GM08714 (cell line): ENCODE measurements around the gene MB21D2.

ENCODE experiments used
- H3K4me3 ChIP-seq: fragments of 200-500 bp; sonication (Bioruptor generic); 2 replicates; pipeline ENCODE4 v1.5.1; 2014; ENCODE audit warnings: mild to moderate bottlenecking, low read length, inconsistent platforms
- ZNF274 ChIP-seq: IDR thresholded peaks from 2 replicates; pipeline ENCODE4 v1.6.1; 2012; ENCODE audit warnings: mild to moderate bottlenecking, low read depth, low read length

MB21D2 gene

DNA sequence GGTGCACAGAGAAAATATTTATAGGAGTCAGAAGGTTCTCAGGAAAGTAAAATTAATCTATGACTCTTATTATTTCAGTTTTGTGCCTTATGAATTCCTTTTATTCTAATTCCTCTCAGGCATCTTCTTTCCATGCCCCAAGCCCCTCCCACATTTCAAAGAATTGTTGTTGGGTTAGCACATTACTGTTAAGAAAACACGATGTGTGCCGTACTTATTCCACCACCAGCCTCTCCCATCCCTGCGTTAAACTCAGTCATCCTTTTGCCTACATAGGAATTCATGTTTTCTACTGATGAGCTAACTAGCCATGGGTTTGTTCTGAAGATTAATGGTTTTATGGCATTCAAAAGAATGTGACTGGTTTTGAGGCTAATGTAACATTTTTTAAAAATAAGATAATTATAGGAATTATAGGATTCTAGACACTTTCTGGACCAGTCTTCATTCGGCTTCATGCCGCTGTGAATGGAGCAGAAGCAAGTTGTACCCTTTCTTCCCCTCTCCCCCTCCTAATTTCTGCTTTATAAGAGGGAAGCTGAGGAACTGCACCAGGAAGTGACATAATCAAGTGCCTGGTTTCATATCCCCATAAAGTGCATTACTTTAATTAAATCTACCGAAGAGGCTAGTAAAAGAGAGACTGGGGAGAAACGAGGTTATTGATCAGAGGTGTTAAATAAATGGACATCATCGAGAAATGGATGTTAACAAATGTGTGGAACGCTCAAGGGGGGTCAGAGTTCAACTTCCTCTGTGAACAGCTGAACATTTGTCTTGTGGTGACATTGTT lies 12.3 kb upstream of the MB21D2 start:
- no peak overlapping the region for H3K4me3 ChIP-seq
- no peak for TF ChIP-seq ZNF274

DNA sequence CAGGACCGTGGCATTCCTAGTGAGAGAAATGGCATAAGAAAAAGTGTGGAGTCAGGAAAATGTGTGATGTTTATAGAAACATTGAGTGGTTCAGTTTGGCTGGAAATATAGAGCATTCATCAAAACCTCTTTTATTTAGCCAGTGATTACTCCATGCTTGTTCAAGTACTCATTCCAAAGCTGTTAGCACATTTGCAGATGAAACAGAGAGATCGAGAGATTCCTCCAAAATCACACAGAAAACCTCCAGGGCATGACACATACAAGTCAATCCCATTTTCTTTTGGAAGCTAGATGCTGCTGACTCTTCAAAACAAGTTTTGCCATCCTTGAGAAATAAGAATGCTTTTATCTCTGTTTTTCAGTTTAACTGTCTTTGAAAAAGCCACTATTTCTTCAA lies 11.5 kb upstream of the MB21D2 start:
- no peak overlapping the region for H3K4me3 ChIP-seq
- TF ChIP-seq ZNF274, result no peak

DNA sequence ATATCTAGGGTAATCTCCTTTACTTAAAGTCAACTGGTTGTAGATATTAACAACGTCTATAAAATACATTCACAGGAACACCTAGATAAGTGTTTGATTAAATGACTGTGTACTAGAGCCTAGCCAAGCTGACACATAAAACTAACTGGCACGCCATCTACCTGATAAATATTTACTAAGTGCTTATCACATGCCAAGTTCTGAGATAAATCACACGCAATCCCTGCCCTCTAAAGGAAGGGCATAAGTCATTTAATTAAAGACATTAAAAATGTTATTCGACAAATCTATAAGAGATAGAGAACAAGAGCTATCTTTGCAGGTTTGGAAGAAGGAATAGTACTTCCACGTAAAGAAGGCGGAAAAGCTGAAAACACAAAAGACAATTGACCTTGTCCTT lies 11.1 kb upstream of the MB21D2 start:
- TF ChIP-seq ZNF274, result no peak
- no peak overlapping the region for H3K4me3 ChIP-seq

DNA sequence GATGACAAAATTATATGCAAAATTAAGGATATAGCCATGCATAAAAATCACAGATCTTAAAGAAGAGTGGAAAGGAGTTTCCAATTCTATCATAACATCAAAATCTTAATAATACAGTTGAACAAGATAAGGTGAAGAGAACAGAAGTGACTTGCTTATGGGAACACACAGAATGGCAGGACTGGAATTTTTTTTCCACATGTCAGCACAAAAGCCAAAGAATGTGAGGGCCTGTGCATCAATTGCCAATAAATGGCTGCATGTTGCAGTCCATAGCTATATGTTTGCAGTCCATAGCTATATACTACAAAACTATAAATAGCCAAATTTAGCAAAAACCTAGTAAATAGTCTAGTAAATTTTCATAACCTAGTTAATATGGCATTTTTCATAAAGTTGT lies 10.4 kb upstream of the MB21D2 start:
- TF ChIP-seq ZNF274, result no peak

DNA sequence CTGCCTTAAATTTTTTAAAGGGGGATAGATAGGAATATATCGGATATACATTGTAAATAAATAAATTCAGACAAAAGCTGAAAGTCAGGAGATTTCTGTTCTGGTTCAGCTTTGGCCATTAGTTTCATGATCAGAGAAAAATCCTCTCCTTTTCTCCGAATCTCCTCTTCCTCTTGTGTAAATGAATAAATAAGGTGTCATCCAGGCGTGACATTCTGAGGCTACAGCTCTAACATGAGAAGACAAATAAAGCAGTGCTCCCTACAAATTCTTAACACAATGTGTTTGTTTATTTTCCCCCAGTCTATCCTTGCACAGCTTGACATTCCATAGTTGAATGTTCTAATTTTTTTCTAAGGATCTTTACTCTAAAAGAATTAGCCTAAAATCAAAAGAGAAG lies 9.4 kb upstream of the MB21D2 start:
- no peak for TF ChIP-seq ZNF274
- no peak overlapping the region for H3K4me3 ChIP-seq

More for the DNA sequence above, 10.4 kb upstream of the MB21D2 start:
- no peak overlapping the region for H3K4me3 ChIP-seq

DNA sequence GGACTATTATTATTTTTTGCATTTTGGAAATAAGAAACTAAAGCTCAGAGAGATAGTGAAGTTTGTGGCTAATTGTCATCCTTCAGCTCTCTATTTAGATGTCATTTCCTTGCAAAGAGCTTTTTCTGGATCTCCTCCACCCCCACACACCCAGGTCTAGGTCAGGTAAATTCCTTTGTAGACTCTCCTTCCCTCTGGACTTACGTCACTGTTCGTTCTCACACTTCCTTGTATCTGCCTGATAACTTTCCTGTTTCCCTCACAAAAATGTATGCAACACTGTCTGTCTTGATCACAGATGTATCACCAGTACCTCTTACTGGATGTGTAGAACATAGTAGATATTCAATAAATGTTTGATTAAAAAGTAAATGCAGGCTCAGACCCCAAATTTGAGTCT lies 6.1 kb upstream of the MB21D2 start:
- no peak overlapping the region for H3K4me3 ChIP-seq
- TF ChIP-seq ZNF274, result no peak

DNA sequence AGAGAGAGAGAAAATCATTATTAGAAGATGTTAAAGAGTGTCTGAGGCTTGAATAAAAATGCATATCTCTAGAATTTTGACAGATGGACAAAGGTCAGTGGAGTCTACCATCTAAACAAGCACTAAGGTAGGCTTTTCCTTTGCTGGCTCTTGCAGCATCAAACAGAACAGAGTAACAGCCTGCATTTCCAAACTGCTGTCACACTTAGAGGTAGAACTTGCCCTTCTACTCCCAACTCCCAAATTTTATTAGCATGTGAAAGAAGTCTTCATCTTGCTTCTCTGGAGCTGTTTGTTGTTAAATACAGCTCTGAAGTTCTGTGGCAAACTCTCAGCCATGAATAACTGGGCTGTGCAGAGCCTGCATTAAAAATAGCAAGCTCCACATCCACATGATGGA lies 4.1 kb upstream of the MB21D2 start:
- no peak for TF ChIP-seq ZNF274
- no peak overlapping the region for H3K4me3 ChIP-seq

DNA sequence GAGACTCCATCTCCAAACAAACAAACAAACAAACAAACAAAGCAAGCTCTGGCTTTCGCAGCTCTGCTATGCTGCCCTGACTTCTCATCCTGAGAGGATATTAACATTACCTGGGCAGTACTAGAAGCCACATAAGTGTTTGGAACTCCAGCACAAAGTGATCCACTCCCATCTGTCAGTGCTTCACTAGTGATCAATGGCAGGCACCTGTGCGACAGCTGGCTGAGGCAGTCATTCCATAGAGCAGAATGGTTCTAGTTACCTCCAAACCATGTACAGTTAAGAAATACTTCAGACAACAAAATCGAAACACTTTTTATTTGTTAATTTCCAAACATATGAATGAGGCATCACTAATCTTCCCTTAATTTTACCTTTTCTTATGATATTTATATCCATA lies 2.8 kb upstream of the MB21D2 start:
- TF ChIP-seq ZNF274, result no peak
- no peak overlapping the region for H3K4me3 ChIP-seq

DNA sequence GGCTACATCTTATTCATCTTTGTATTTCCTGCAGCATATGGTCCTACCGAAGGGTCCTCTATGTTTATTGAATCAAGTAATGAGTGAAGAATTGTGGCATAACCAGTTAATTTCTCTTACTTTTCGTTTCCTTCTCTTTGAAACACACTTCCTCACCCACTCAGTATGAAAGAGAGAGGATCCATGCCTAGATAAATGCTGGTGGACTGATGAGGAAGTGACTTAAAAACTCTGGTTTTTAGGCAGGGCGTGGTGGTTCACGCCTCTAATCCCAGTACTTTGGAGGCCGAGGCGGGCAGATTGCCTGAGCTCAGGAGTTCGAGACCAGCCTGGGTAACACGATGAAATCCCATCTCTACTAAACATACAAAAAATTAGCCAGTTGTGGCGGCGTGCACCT lies 2.2 kb upstream of the MB21D2 start:
- no peak for TF ChIP-seq ZNF274
- H3K4me3 ChIP-seq, result no peak overlapping the region

DNA sequence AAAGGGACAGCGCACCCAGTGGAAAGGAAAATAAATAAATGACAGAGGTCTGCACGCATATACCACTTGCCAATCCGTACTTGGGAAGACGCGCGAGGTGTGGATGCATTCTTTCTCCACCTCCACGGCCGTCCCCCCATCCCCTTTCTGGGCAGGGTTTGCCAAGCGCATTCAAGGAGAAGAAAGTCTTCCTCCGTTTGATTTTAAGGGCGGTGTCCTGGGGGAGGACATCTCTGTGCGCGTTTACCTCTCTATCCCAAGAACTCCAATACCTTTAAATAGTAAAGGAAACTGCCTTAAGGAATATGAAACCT lies 576 bp upstream of the MB21D2 start:
- H3K4me3 ChIP-seq, result peak overlapping the region; percentile 79
- no peak for TF ChIP-seq ZNF274

DNA sequence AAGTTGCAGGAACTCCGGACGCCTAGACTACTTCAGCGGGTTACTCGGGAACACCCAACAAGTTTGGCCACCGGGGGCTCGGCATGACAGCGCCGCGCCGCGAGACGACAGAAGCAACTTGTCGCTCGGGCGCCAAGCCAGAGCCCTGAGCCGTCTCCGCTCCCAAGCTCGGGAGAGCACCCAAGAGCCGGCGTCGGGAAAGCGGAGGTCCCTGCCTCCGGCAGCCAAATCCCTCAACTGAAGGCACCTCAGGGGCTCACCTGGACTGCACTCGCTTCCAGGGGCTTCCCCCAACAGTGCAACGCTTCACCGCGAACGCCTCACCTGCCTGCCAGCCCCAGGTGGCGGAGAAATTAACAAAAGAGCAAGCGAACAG lies 640 bp downstream of the MB21D2 start:
- peak overlapping the region; percentile 85 for H3K4me3 ChIP-seq
- TF ChIP-seq ZNF274, result no peak

DNA sequence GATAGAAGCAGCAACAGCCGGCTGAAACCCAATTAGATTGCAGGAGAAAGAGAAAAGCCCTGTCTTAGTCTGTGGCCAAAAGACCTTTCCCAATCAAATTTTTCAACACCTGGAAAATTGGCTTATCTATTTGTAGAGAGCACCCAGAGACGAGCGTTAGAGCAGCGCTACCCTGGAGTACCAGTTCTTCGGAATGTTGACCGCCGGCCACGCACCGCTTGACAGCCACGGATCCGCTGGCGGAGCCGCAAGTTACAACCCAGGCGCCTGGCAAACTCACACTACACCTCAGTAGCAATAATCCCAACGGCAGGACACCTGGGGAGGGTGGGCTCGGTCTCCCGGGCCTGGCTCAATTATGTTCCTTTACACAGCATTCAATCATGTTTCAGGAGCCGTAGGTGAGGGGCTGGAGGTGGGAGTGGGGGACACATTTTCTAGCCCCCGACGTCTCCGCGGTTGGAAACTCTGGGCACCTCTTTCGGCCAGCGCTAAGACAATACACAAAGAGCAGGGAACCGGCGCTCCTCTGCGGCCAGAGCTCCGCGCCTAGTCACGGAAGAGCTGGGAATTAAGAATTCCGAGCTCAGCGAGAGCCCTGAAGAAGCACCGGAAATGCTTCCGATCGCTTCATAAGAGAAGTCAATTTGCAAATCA lies 1.2 kb downstream of the MB21D2 start:
- H3K4me3 ChIP-seq, result peak overlapping the region; percentile 85
- TF ChIP-seq ZNF274, result no peak

DNA sequence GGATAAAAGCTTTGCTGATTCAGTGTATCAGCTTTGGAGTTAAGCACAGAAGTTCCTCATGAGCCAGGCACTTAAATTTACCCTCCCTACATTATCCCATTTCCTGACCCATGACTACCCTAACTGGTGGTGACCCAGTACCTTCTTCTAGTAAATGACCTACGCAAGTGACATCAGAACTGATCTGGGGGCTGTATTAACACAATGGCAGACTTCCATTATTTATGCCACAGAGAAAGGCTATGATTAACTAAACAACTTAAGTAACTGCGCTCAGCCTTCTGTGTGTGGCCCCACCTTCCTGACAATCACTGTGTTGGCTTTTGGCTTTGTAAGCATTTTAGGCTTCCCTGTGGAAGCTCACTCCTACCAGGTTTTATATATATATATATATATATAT lies 1.9 kb downstream of the MB21D2 start:
- H3K4me3 ChIP-seq, result peak overlapping the region; percentile 57
- TF ChIP-seq ZNF274, result no peak

DNA sequence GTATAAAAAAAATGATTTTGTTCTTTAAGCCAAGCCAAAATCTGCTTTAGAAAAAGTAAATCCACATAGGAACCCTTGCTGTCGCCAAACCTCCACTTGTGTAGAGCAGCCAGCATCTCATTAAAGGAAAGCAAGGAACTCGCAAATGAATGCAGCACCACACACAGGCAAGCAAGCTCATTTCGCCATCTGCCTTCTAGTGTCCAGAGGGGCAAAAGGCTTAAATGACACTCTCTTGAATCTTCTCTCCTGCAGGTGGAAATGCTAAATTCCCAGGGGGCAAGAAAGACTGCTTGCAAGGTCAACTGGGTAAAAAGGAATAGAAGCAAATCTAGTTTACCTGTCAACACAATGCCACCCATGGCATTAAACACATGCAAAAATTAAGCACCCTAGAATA lies 2.4 kb downstream of the MB21D2 start:
- no peak for TF ChIP-seq ZNF274
- peak overlapping the region; percentile 57 for H3K4me3 ChIP-seq

DNA sequence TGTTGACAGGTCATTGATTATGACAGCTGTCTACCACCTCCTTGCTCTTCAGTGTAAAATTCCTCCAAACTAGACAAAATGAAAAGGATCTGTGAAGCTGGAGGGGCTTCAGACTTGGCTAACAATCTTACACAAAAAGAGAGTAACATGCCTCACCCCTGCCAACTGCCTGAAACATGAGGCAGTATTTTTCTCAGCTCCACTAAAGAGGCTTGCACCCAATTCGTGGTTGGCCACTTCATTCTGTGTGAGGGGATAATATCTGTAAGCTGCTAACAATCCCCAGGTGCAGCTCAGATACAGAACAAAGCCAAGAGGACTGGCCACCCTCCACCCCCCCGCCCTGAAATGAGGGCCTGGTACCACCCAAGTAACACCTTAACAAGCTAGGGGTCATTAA lies 2.8 kb downstream of the MB21D2 start:
- TF ChIP-seq ZNF274, result no peak
- peak overlapping the region; percentile 57 for H3K4me3 ChIP-seq

DNA sequence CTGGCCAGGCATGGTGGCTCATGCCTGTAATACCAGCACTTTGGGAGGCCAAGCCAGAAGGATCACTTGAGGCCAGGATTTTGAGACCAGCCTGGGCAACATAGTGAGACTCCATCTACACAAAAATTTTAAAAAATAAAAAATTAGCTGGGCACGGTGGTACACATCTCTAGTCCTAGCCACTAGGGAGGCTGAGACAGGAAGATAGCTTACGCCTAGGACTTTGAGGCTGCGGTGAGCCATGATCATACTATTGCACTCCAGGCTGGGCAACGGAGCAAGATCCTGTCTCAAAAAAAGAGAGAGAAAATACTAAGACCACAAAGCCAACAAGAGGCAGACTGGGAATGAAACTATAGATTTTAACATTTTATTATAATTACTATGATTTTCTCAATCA lies 4.1 kb downstream of the MB21D2 start:
- TF ChIP-seq ZNF274, result no peak
- H3K4me3 ChIP-seq, result no peak overlapping the region
